ENCODE measurements around the gene ADGRL3. TPM values are rescaled to one million over a fixed set of nuclear protein-coding genes. Genes with fewer than 3 reads are reported as not detected.
"Not testable (repeated sequence)": the region's sequence is repeated elsewhere in the genome, so short reads cannot be mapped to it uniquely, and the experiment has no call there.

The ADGRL3 gene
- total and polyA plus RNA-seq, 9 donors, result 0.88 to 9.5 (median 2.5) TPM

DNA sequence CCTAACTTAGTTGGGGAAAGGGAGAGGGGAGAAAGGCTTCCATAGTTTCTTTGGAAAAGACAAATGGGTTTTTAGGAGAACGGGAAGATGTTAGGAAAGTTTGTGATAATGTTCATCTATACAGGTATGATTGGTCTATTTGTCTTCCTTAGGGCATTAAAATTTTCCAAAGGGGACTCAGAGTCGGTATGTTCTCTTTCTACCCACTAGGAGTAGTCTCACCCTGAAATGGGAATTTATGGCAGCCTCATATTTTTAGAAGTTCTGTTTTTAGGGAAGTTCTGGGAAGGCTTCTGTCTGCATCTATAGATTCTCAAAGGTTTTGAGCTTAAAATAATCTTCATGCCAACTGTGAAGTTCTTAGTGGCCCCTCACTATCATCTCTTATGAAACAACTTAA is 637.3 kb downstream of the ADGRL3 start:
- no peaks in the 10 kb centered on the region for H3K36me3 ChIP-seq
- no peaks in the 10 kb centered on the region for H3K4me1 ChIP-seq (ENCODE audit: insufficient read depth)
- H3K9me3 ChIP-seq, result no peaks in the 10 kb centered on the region
- no peaks in the 10 kb centered on the region for H3K27me3 ChIP-seq
- DNase-seq, result no peak
- no peak for TF ChIP-seq POLR2A (IDR thresholded peaks at IDR 0.05)
- TF ChIP-seq EP300 (IDR thresholded peaks at IDR 0.05), result no peak
- TF ChIP-seq CTCF (IDR thresholded peaks at IDR 0.05), result no peak
- no peak overlapping the region for H3K4me3 ChIP-seq
- WGBS, 3 donors, result 59 to 72% (median 70%) methylated on average over 2 of the region's 2 CpGs
- H3K27ac ChIP-seq, result no peak overlapping the region
- intact Hi-C loops (cut with DNase I), result no loop called here

GRCh38 chr4:61838072-61838471 is 637.9 kb downstream of the ADGRL3 start:
- Histone ChIP-seq H3K4me3 (no peak overlapping the region), H3K4me1 (ENCODE audit: insufficient read depth) (no peaks in the 10 kb centered on the region), H3K9me3 (no peaks in the 10 kb centered on the region), H3K27me3 (no peaks in the 10 kb centered on the region), H3K27ac (no peak overlapping the region), H3K36me3 (no peaks in the 10 kb centered on the region)
- intact Hi-C loops (cut with DNase I), result no loop called here
- no peak for TF ChIP-seq CTCF (IDR thresholded peaks at IDR 0.05)
- TF ChIP-seq POLR2A (IDR thresholded peaks at IDR 0.05), result no peak
- no peak for TF ChIP-seq EP300 (IDR thresholded peaks at IDR 0.05)
- no peak for DNase-seq

GRCh38 chr4:61841714-61842113 is 641.6 kb downstream of the ADGRL3 start:
- WGBS, 3 donors, result 72 to 76% (median 75%) methylated on average over 3 of the region's 3 CpGs
- H3K9me3 ChIP-seq, result no peaks in the 10 kb centered on the region
- no peaks in the 10 kb centered on the region for H3K36me3 ChIP-seq
- H3K4me3 ChIP-seq, result no peak overlapping the region
- intact Hi-C loops (cut with DNase I), result no loop called here
- H3K27ac ChIP-seq, result no peak overlapping the region
- H3K4me1 ChIP-seq (ENCODE audit: insufficient read depth), result no peaks in the 10 kb centered on the region
- H3K27me3 ChIP-seq, result no peaks in the 10 kb centered on the region
- TF ChIP-seq CTCF (IDR thresholded peaks at IDR 0.05) (no peak), EP300 (IDR thresholded peaks at IDR 0.05) (no peak)
- no peak for DNase-seq

GRCh38 chr4:61851126-61851525 is 651.0 kb downstream of the ADGRL3 start:
- Histone ChIP-seq H3K27ac (no peak overlapping the region), H3K36me3 (no peaks in the 10 kb centered on the region), H3K9me3 (no peaks in the 10 kb centered on the region), H3K4me1 (ENCODE audit: insufficient read depth) (no peaks in the 10 kb centered on the region), H3K27me3 (no peaks in the 10 kb centered on the region), H3K4me3 (no peak overlapping the region)
- 90 to 92% (median 91%) methylated on average over 3 of the region's 3 CpGs for WGBS, 3 donors
- intact Hi-C loops (cut with DNase I), result no loop called here
- no peak for TF ChIP-seq POLR2A (IDR thresholded peaks at IDR 0.05)
- TF ChIP-seq EP300 (IDR thresholded peaks at IDR 0.05), result no peak
- no peak for TF ChIP-seq CTCF (IDR thresholded peaks at IDR 0.05)
- DNase-seq, result no peak

DNA sequence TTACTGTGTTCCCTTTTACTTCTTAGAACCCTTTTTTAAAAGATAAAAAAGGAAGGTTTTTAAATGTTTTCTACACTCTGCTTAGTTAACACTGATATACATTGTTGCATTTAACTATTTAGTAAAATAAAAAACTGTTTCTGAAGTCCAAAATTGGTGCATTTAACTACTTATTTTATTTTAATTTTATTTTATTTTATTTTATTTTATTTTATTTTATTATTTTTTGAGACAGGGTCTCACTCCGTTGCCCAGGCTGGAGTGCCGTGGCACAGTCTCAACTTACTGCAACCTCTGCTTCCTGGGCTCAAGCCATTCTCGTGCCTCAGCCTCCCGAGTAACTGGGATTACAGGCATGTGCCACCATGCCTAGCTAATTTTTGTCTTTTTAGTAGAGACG is 652.0 kb downstream of the ADGRL3 start:
- DNase-seq, result not testable (repeated sequence)
- 92 to 94% (median 92%) methylated on average over 5 of the region's 5 CpGs for WGBS, 3 donors

More for the DNA sequence above, 652.0 kb downstream of the ADGRL3 start:
- intact Hi-C loops (cut with DNase I); H3K4me3 ChIP-seq; H3K27ac ChIP-seq; H3K9me3 ChIP-seq; H3K4me1 ChIP-seq (ENCODE audit: insufficient read depth); H3K27me3 ChIP-seq; H3K36me3 ChIP-seq: not testable (repeated sequence)
